Measurements from ENCODE around the gene CBX3.
"Not testable (repeated sequence)": the region's sequence is repeated elsewhere in the genome, so short reads cannot be mapped to it uniquely, and the experiment has no call there.

Gene CBX3

DNA sequence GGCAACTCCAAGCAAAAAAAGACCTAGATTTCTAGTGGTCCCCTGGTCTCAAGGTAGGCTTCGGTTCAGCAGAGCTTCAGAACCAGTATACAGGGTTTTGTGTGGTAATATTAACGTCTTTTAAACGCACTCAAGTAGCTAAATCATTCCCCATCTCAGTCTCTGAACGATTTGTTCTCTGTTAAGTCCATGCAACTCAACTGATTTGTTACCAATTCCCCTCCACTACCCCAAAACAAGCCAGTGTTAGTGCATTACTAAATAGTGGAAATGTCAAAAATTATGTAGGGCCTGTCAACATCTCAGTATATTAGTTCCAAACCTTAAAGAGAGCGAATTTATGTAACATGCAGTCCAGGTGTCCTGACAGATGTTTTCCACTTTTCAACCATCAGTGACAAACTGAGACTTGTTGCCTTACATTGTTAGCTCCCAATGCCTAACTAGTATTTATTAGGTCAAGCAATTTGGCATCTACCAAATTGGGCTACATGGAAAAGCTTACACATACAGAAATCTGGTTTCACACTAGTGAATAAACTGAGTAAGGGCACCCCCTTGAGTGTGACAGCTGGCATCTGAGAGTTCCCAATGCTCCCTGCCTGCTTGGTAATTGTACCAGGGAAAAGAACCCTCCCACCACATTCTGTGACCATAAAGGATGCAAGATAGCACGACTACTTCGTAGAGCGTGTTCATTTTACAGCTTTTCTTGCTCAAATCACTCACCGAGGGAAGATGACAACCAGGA is 13.2 kb upstream of the CBX3 start:
- no peak for DNase-seq (ENCODE audit: low read depth)

DNA sequence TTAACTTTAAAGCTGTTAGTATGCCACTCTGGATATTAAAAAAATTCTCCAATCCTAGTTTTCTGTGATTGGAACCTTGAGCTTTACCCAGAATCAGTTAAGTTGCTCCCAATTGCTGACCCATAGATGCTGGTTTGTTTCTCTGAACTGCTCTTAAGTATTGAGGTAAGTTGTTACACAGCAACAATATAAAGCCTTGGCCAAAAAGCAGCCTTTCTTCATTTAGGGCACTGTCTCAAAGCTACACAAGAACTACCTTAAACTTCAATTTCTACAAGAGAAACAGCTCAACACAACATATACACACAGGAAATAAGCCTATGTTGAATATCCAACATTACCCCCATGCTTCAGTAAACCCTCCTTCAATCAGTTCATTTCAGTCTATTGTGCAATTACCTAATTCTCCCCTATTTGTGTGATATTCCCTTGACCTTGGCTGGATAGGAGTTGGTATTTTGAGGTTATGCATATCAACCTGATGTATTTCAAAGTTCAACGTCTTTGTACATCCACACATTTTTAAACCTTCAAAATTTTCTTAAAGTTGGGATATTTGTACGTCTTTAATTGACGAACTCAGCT is 12.5 kb upstream of the CBX3 start:
- no peak for DNase-seq (ENCODE audit: low read depth)

GRCh38 chr7:26189697-26190096 is 11.8 kb upstream of the CBX3 start:
- no peak for DNase-seq (ENCODE audit: low read depth)

DNA sequence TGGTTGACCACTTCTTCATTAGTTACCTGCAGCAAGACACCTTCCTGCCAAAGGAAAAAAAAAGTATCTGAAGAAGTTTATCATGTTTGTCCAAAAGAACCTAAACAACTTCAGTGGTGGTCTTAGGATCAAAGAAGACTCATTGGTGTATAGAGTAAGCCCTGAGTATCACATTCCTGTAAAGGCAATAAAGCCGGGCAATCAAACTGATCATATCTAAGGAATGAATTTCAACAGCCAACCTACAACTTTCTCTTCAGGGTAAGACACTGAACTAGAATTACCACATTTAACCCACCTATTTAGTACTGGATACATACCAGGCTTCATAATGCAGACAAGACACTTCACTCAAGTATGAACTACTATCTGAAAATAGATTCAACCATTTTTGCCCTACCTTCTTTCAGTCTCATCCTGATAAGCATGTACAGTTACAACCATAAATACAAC is 11.1 kb upstream of the CBX3 start:
- DNase-seq (ENCODE audit: low read depth): no peak

DNA sequence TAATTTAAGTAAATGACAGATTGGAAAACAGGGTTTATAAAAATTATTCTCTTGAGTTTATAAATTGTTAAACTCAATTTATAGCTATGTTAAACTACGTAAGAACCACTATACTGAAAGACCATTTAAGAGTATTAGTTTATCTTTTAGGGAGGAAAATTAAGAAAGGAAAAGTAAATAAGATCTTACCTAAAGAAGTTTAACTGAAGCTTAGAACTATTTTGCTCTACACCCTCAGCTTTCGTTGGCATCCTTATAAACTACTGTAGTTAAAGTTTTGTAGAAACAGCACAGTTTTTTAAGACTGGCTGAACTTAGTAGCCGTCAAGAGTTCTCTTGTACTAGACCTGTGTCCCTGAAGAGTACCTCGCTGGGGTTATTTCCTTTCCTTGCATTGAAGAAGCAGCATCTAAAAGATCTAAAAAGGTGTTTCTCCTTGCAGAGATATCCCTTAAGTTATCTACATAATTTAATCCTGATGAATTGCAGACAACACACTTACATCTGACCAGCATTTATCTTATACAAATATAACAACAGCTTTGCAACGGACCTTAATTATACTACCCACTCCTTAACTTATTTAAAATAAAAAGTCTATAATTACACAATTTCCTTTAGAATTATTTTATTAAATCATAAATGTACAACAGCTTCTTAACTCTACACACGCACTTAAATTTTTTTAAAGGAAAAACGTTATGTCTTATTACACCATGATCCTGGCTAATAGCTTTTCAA is 10.1 kb upstream of the CBX3 start:
- no peak for DNase-seq (ENCODE audit: low read depth)

DNA sequence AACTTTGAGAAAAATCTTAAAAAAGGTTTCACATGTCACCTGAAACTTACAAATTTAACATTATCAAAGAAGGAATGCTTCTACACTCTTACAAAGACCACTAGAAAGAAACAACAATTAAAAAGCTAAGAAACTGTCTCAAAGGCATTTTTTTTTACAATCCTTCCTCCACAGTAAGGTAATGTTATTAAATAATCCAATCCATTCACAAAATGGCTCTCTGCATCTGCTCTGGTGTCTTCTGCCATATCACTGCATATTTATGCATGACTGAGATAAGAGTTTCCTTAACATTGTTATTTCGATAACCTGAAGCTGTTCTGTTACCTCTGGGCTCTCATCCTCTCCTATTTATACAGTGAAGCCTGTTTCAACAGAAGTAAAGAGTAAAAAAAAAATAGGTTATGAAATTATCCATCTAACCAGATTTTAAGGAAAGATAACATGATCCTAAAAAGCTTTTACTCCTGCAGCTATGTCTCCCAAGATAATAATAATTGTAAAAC is 9.5 kb upstream of the CBX3 start:
- DNase-seq (ENCODE audit: low read depth): no peak

DNA sequence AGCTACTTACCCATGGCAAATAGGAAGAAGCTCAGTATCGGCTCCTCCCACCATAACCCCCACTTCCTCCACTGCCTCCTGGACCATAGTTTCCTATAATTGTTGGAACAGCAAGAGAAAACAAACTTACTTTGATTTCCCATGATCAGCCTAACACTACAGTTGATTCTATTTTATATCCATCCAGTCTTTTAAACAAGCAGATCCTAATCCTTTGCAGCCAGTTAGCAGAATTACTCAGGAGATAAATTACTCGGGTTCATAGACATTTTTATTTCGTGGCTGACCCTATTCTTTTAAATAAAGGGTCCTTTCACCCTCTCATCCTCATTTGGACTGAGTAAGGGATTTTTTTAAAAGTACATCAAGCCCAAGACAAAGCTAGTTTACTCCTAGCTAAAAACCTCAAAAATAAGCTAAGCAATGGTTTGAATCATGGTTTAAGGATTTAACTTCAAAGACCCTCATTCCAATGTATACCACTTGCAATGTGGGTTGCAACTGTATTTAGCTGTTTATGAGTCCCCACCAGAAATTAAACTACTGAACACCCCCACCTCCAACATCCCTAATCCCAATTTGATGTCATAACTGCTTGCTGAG is 9.0 kb upstream of the CBX3 start:
- DNase-seq (ENCODE audit: low read depth): no peak

GRCh38 chr7:26193432-26194207 is 7.9 kb upstream of the CBX3 start:
- DNase-seq (ENCODE audit: low read depth): no peak

DNA sequence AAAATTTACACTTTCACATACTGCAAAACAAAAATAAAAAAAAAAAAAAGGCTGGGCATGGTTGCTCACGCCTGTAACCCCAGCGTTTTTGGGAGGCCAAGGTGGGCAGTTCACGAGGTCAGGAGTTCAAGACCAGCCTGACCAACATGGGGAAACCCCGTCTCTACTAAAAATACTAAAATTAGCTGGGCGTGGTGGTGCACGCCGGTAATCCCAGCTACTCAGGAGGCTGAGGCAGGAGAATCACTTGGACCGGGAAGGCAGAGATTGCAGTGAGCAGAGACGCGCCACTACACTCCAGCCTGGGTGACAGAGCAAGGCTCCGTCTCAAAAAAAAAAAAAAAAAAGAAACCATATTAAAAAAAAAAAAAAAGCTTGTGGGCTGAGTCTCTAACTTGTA is 6.8 kb upstream of the CBX3 start:
- DNase-seq (ENCODE audit: low read depth): not testable (repeated sequence)

DNA sequence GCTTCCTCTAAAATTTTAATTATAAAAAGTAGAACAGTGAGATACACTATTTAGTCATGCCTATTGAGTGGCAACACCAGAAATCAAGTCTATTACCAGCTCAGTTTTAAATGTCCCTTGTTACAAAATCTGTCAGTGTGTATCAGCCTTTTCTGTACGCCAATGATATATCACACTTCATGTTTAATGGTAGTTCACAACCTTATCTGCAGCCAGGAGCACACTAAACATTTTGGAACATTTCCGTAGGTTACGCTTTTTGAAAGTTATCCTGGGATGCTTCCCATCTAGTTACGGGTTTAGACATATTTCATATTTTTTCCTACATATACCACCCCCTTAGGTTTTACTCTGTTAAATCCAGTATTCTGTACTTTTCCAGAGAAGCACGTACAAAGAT is 6.4 kb upstream of the CBX3 start:
- no peak for DNase-seq (ENCODE audit: low read depth)

DNA sequence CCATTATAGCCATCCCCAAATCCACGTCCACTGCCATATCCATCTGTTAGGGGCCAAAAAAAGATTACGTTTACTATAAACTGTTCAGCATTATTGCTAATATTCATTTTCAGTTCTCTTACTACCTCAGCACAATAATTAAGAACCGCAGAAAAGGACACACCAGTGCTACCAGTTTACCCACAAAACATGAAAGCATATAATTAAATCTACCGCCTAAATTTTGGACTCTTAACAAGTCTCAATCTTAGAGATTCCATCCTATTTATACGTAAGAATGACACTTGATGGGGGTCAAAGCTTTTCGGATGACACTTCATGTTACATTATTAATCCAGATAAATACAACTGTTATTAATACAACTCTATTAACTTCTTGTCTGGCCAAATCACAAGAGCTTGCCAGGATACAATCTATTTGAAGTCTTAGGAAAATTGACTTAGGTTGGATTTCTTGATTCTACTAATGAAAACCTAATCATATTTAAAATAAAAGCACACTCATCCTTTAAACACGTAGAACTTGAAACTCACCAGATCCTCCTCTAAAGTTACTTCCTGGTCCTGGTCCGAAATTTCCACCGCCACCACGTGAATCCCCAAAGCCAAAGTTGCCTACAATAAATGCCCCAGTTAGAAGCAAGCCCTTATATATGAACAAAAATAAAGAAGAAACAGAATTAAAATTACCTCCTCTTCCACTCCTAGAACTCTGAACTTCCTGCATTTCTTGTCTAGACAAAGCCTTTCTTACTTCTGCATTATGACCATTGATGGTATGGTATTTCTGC is 5.5 kb upstream of the CBX3 start:
- DNase-seq (ENCODE audit: low read depth): no peak

DNA sequence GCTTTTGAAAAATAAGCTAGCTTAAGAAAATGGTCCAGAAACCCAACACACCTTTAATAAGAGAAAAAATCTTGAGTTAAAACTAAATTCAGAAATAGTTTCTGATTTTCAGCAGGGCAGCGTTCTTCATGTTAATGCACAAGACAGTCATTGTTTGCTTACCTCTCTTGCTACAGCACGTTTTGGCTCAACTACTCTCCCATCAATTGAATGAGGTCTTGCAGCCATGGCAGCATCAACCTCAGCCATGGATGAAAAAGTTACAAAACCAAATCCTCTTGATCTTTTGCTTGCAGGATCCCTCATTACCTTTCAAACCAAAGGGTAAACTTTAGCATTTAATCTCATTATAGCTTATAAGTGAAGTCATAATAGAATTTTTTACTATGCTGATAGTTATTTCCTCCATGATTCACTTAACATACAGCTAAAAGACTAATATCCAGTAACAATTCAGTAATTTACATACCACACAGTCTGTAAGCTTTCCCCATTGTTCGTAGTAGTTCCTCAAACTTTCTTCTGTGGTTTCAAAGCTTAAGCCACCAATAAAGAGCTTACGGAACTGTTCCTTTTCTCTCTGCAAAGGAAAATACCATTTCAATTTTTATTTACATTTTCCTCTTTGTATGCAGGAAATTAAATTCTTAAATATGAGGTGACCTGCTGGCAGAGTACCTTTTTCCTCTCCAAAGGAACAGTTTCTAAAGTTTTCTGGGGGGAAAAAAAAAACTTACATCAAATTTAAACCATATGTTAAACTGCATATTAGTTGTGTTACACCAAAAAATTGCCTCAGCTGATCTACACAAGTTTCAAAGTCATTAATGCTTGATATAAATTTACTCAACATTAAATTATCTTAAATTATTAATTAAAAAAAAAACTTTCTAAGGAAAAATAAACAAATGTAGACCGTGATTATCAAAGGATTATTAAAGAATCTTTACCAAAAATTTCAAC is 4.1 kb upstream of the CBX3 start:
- DNase-seq (ENCODE audit: low read depth): no peak

GRCh38 chr7:26198133-26198780 is 3.3 kb upstream of the CBX3 start:
- DNase-seq (ENCODE audit: low read depth): no peak

- no peak for DNase-seq (ENCODE audit: low read depth)
Measured at GRCh38 chr7:26198781-26199169, 2.8 kb upstream of the CBX3 start.

DNA sequence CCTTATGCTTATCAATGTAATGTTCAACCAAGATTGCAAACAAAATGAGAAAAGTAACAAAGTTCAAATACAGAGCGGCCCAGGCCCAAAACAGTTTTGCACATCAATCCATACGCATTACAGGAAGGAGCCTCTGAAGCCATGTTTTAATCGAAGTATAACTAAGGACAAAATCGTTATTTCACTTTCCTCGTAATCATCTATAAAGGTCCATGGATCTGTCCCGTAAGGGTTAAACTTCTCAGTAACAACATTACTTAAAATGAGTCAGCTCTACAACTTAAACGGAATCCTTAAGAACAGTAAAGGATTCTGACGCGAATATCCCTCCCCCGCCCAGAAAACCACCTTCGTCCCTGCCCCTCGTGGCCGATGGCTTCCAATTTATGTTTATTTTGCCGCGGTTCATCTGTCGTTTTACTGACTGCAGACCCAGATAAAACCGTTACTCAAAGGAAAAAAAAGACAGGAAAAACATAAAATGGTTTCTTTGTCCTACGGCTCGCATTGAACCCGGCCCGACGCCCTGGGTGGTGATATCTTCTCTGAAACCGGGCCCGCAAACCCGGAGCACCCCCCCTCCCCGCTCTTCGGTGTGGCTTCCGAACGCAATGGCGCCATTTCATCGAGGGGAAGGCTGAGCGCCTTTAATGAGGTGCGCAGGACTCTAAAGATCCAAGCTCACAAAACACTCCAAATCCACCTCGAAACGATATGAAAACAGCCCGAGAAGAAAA is 2.1 kb upstream of the CBX3 start:
- no peak for DNase-seq (ENCODE audit: low read depth)

DNA sequence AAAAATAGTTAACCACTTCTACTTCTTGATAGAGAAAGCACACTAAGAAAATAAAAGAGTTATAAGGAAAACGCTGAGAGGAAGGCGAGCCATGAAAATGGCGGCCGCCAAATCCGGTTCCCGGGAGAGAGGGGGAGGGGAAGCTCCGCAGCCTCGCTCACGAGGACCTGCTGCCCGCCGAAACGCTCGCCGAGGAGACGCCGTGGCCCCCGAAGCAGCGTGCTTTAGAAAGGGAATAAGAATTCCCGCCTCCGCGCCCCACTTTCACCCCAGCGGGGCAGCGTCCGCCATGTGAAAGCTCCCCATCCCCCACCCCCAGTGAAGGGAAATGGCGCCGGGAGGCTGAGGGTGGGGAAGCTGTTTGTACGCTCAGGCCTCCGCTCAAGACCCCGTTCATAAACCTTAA is 1.5 kb upstream of the CBX3 start:
- peak; percentile 24 for DNase-seq (ENCODE audit: low read depth)

DNA sequence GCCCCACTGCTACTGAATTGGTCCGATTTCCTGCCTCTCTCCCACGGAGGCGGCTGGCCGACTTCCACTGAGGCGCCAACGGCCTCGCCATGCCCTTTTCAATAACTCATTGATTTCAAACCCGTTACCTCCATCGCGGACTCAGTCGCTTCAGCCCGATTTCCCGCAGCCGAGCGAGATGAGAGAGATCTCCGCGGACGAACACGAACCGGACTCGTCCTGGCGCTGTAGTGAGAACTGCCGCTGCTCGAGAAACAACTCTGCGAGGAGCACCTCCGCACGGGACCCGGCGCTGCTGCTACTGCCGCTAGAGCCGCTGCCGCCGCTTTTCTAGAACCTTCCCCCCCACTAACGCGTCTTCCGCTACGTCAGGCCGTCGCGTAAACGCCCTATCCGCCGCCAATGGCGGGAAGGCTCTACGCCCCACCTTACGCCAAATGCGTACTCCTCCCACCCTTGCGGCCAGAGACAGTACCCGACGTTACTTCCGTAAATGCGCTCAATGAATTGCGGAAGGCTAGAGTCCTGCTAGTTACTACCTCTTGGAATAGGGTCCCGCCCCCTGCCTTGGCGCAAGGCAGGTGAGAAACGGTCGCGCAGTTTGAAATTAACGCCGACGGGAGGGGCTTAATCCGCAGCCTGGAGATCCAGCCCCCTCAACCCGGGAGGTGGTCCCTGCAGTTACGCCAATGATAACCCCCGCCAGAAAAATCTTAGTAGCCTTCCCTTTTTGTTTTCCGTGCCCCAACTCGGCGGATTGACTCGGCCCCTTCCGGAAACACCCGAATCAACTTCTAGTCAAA is 900 bp upstream of the CBX3 start, which contains the start of gene HNRNPA2B1:
Gene HNRNPA2B1, minus strand, starts transcription at position 303 of the 803 bp plus-strand sequence. Its CDS starts 169 bp downstream, at position 134.
- DNase-seq (ENCODE audit: low read depth): peak; percentile 95
